Measurements from ENCODE around the gene GOLGA8K. TPM values are rescaled to one million over a fixed set of nuclear protein-coding genes. Genes with fewer than 3 reads are reported as not detected.
"Not testable (repeated sequence)": the region's sequence is repeated elsewhere in the genome, so short reads cannot be mapped to it uniquely, and the experiment has no call there.

Gene GOLGA8K
- total and polyA plus RNA-seq, 2 experiments from 2014 or later = 0.24 TPM; not detected in 1

GRCh38 chr15:32374185-32374584 is 28.9 kb downstream of the GOLGA8K start:
- H3K4me1 Mint-ChIP-seq; H3K4me3 Mint-ChIP-seq; H3K27ac ChIP-seq (ENCODE audit: low read depth); ATAC-seq; H3K27ac Mint-ChIP-seq; H3K36me3 ChIP-seq (ENCODE audit: insufficient read depth); H3K4me1 ChIP-seq (ENCODE audit: insufficient read depth); H4K20me1 ChIP-seq (replicated peaks; ENCODE audit: insufficient read depth); DNase-seq (ENCODE audit: low spot score); H3K27me3 Mint-ChIP-seq (ENCODE audit: insufficient read depth, low read depth, poor library complexity); H3K9me2 ChIP-seq (ENCODE audit: insufficient read depth); H2AFZ ChIP-seq; H3K27me3 ChIP-seq (ENCODE audit: insufficient read depth); H3K4me2 ChIP-seq; H3K36me3 Mint-ChIP-seq (ENCODE audit: low read depth); H3K9me3 Mint-ChIP-seq; H3K4me3 ChIP-seq; H3K79me2 ChIP-seq (replicated peaks; ENCODE audit: insufficient read depth); H3F3A ChIP-seq (replicated peaks; ENCODE audit: low read depth): not testable (repeated sequence)

DNA sequence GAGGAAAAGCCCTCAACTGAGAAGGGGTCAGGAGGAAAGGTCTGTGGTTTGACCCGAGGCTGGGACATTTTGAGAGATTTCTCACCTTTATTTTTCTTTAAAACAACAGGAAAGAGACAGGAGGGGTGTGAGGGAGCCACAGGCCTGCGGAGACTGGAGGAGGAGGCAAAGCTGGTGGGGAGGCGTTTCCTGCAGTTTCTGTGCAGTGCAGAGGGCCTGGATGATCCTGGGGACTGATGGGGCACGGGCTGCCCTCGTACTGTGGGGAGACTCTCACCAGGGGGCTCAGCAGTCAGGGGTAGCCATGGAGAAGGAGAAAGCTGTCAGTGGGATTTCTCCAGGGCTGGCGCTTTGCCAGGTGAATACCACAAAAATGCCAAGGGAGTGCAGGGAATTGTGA is 29.4 kb downstream of the GOLGA8K start:
- not testable (repeated sequence) for H3K4me3 ChIP-seq; H3K4me2 ChIP-seq; H3K36me3 Mint-ChIP-seq (ENCODE audit: low read depth); H3K27ac Mint-ChIP-seq; H3K9me3 Mint-ChIP-seq; H3K79me2 ChIP-seq (replicated peaks; ENCODE audit: insufficient read depth); H3K27me3 ChIP-seq (ENCODE audit: insufficient read depth); H3F3A ChIP-seq (replicated peaks; ENCODE audit: low read depth); ATAC-seq; H3K27ac ChIP-seq (ENCODE audit: low read depth); H3K36me3 ChIP-seq (ENCODE audit: insufficient read depth); H3K27me3 Mint-ChIP-seq (ENCODE audit: insufficient read depth, low read depth, poor library complexity); H4K20me1 ChIP-seq (replicated peaks; ENCODE audit: insufficient read depth); H3K9me2 ChIP-seq (ENCODE audit: insufficient read depth); H3K4me1 Mint-ChIP-seq; H3K4me3 Mint-ChIP-seq; H2AFZ ChIP-seq; DNase-seq (ENCODE audit: low spot score); H3K4me1 ChIP-seq (ENCODE audit: insufficient read depth)

DNA sequence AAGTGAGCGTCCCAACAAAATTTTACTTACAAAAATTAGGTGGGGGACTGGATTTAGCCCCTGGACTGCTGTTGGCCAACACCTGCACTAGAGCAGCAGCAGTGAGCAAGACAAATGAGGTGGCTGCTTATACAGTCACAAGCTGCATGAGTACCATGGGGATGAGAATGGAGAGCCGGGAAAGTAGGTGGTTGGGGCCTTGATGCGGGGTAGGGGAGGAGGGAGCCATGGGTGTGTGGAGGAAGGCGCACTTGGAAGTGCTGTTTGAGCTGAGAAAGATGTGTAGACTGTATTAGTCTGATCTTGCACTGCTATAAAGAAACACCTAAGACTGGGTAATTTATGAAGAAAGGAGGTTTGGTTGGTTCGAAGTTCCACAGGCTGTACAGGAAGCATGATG is 31.0 kb downstream of the GOLGA8K start:
- H3K27me3 Mint-ChIP-seq (ENCODE audit: insufficient read depth, low read depth, poor library complexity); H3K4me1 ChIP-seq (ENCODE audit: insufficient read depth); H3F3A ChIP-seq (replicated peaks; ENCODE audit: low read depth); H3K9me3 Mint-ChIP-seq; H2AFZ ChIP-seq; H3K27ac Mint-ChIP-seq; H3K27me3 ChIP-seq (ENCODE audit: insufficient read depth); H3K36me3 ChIP-seq (ENCODE audit: insufficient read depth); H3K4me3 ChIP-seq; H3K4me3 Mint-ChIP-seq; ATAC-seq; H3K36me3 Mint-ChIP-seq (ENCODE audit: low read depth); H3K27ac ChIP-seq (ENCODE audit: low read depth); H3K4me1 Mint-ChIP-seq; H3K4me2 ChIP-seq; DNase-seq (ENCODE audit: low spot score); H4K20me1 ChIP-seq (replicated peaks; ENCODE audit: insufficient read depth); H3K79me2 ChIP-seq (replicated peaks; ENCODE audit: insufficient read depth); H3K9me2 ChIP-seq (ENCODE audit: insufficient read depth): not testable (repeated sequence)

DNA sequence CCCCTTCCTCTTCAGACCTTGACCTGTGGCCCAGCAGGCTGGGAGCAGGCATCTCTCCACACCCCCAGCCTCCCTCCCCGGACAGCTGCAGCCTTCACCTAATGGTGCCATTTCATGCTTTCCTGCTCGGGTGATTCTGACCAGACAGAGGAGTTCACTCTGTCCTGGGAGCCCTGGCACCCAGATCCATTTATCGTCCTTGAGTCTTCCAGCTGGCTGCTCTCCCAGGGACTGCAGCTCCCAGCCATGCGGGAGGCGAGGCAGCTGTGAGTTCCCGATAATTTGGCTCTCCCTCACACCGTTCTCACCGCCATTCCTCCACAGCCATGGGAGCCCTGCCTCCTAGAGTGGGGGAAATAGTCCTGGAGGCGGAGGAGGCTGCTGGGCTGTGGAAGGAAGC is 32.6 kb downstream of the GOLGA8K start:
- not testable (repeated sequence) for DNase-seq (ENCODE audit: low spot score); H3K9me2 ChIP-seq (ENCODE audit: insufficient read depth); H3K4me3 Mint-ChIP-seq; H3K4me3 ChIP-seq; H3K79me2 ChIP-seq (replicated peaks; ENCODE audit: insufficient read depth); H2AFZ ChIP-seq; H4K20me1 ChIP-seq (replicated peaks; ENCODE audit: insufficient read depth); H3K4me2 ChIP-seq; H3K36me3 ChIP-seq (ENCODE audit: insufficient read depth); H3K27me3 Mint-ChIP-seq (ENCODE audit: insufficient read depth, low read depth, poor library complexity); H3K27ac ChIP-seq (ENCODE audit: low read depth); ATAC-seq; H3K9me3 Mint-ChIP-seq; H3K36me3 Mint-ChIP-seq (ENCODE audit: low read depth); H3F3A ChIP-seq (replicated peaks; ENCODE audit: low read depth); H3K27ac Mint-ChIP-seq; H3K27me3 ChIP-seq (ENCODE audit: insufficient read depth); H3K4me1 Mint-ChIP-seq; H3K4me1 ChIP-seq (ENCODE audit: insufficient read depth)

- H3K27me3 ChIP-seq (ENCODE audit: insufficient read depth); ATAC-seq; H3K36me3 ChIP-seq (ENCODE audit: insufficient read depth); H3K79me2 ChIP-seq (replicated peaks; ENCODE audit: insufficient read depth); H3K4me1 Mint-ChIP-seq; H3F3A ChIP-seq (replicated peaks; ENCODE audit: low read depth); H3K4me1 ChIP-seq (ENCODE audit: insufficient read depth); H3K9me2 ChIP-seq (ENCODE audit: insufficient read depth); H2AFZ ChIP-seq; DNase-seq (ENCODE audit: low spot score); H3K4me3 Mint-ChIP-seq; H3K9me3 Mint-ChIP-seq; H3K4me2 ChIP-seq; H3K36me3 Mint-ChIP-seq (ENCODE audit: low read depth); H3K27ac Mint-ChIP-seq; H3K27me3 Mint-ChIP-seq (ENCODE audit: insufficient read depth, low read depth, poor library complexity); H3K4me3 ChIP-seq; H3K27ac ChIP-seq (ENCODE audit: low read depth); H4K20me1 ChIP-seq (replicated peaks; ENCODE audit: insufficient read depth): not testable (repeated sequence)
Measured at GRCh38 chr15:32370064-32370463, 33.0 kb downstream of the GOLGA8K start.

DNA sequence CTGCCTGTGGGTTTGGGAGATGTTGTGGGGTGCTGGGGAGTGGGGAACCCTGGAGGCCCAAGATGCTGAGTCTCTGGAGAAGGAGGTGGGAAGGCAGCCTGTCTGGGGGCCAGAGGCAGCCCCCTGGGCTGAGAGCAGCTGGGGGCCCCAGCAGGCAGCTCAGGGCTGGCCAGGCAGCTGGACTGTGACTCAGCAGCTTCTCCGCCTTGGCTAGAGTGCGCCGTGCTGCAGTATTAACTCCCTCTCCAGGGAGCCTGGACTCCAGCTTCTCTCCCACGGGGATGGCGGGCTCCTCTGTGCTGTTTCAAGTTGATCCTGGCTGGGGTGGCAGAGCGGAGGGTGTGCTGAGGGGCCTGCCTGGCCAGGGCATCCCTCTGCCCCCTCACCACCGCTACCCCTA is 36.6 kb downstream of the GOLGA8K start:
- H3K27me3 Mint-ChIP-seq (ENCODE audit: insufficient read depth, low read depth, poor library complexity); H3K4me1 Mint-ChIP-seq; DNase-seq (ENCODE audit: low spot score); H3K79me2 ChIP-seq (replicated peaks; ENCODE audit: insufficient read depth); H3K4me3 ChIP-seq; H3K4me1 ChIP-seq (ENCODE audit: insufficient read depth); H2AFZ ChIP-seq; H3K27me3 ChIP-seq (ENCODE audit: insufficient read depth); H3K36me3 Mint-ChIP-seq (ENCODE audit: low read depth); H3K4me3 Mint-ChIP-seq; H3K27ac ChIP-seq (ENCODE audit: low read depth); H3K9me2 ChIP-seq (ENCODE audit: insufficient read depth); H3K27ac Mint-ChIP-seq; H3K36me3 ChIP-seq (ENCODE audit: insufficient read depth); H3F3A ChIP-seq (replicated peaks; ENCODE audit: low read depth); H3K4me2 ChIP-seq; H3K9me3 Mint-ChIP-seq; H4K20me1 ChIP-seq (replicated peaks; ENCODE audit: insufficient read depth): not testable (repeated sequence)
- peak; percentile 26 for ATAC-seq

GRCh38 chr15:32365955-32366354 is 37.1 kb downstream of the GOLGA8K start:
- not testable (repeated sequence) for H3K36me3 ChIP-seq (ENCODE audit: insufficient read depth); H3K36me3 Mint-ChIP-seq (ENCODE audit: low read depth); H2AFZ ChIP-seq; DNase-seq (ENCODE audit: low spot score); H3K4me3 Mint-ChIP-seq; H3K27me3 Mint-ChIP-seq (ENCODE audit: insufficient read depth, low read depth, poor library complexity); H3K4me2 ChIP-seq; H3F3A ChIP-seq (replicated peaks; ENCODE audit: low read depth); H3K4me3 ChIP-seq; H3K27ac Mint-ChIP-seq; H3K27me3 ChIP-seq (ENCODE audit: insufficient read depth); H3K9me3 Mint-ChIP-seq; H3K4me1 Mint-ChIP-seq; H4K20me1 ChIP-seq (replicated peaks; ENCODE audit: insufficient read depth); H3K79me2 ChIP-seq (replicated peaks; ENCODE audit: insufficient read depth); H3K9me2 ChIP-seq (ENCODE audit: insufficient read depth); H3K4me1 ChIP-seq (ENCODE audit: insufficient read depth); H3K27ac ChIP-seq (ENCODE audit: low read depth)
- ATAC-seq = peak; percentile 7; the same call in 2 of the 3 replicates

Measured in GM23338 (cell line).